Bronchial epithelial cell (primary cell): ENCODE results near the gene KRT38. TPM values are rescaled to one million over a fixed set of nuclear protein-coding genes. Genes with fewer than 3 reads are reported as not detected.
A peak's percentile ranks its signal among the peaks of the same experiment; 100 is the strongest.
"Not testable (repeated sequence)": the region's sequence is repeated elsewhere in the genome, so short reads cannot be mapped to it uniquely, and the experiment has no call there.

Source experiments
- DNase-seq: peaks from one replicate; pipeline ENCODE4 v3.0.0-alpha.2; 2010; ENCODE audit warnings: low read depth
- FAIRE-seq: peaks from 2 replicates; lab custom pipeline; 2011; peaks lifted over from hg19 to GRCh38; lab: Jason Lieb, UNC
- H3K27me3 ChIP-seq: 2 replicates; pipeline ENCODE4 v1.5.1; 2011; ENCODE audit warnings: low read length; ENCODE audit not compliant: control insufficient read depth, insufficient read depth
- H3K36me3 ChIP-seq: 2 replicates; pipeline ENCODE4 v1.5.1; 2011; ENCODE audit warnings: low read length; ENCODE audit not compliant: control insufficient read depth, insufficient read depth
- H3K4me3 ChIP-seq: 2 replicates; pipeline ENCODE4 v1.5.1; 2011; ENCODE audit warnings: mild to moderate bottlenecking, low read depth, low read length, control low read depth
- CTCF ChIP-seq: IDR thresholded peaks from 2 replicates; pipeline ENCODE4 v1.5.1; 2011; ENCODE audit warnings: mild to moderate bottlenecking, moderate library complexity, low read length, control low read depth, inconsistent platforms; ENCODE audit not compliant: insufficient read depth, severe bottlenecking
- total RNA-seq: library from RNA; depleted of rRNA; stranded (reverse); fragments of >200 nt; gene quantifications from 2 replicates; pipeline ENCODE4 v1.2.1, GENCODE V29; 2014

The KRT38 gene
- total RNA-seq, 1 donor from 2014 or later, result not detected

GRCh38 chr17:41439375-41439774 lies 1.4 kb downstream of the KRT38 start:
- peak; percentile 36 for FAIRE-seq
- TF ChIP-seq CTCF, result no peak
- H3K36me3 ChIP-seq, result no peaks in the 10 kb centered on the region
- H3K4me3 ChIP-seq, result no peak overlapping the region
- H3K27me3 ChIP-seq, result no peaks in the 10 kb centered on the region
- DNase-seq, result peak; percentile 76

GRCh38 chr17:41437769-41438168 lies 3.0 kb downstream of the KRT38 start:
- FAIRE-seq (peak; percentile 36), DNase-seq (no peak)
- TF ChIP-seq CTCF, result no peak

GRCh38 chr17:41437254-41437653 lies 3.5 kb downstream of the KRT38 start:
- no peak for FAIRE-seq
- no peak for TF ChIP-seq CTCF
- DNase-seq, result no peak
- Histone ChIP-seq H3K27me3 (no peaks in the 10 kb centered on the region), H3K36me3 (no peaks in the 10 kb centered on the region), H3K4me3 (no peak overlapping the region)

More at GRCh38 chr17:41437769-41438168, 3.0 kb downstream of the KRT38 start:
- H3K27me3 ChIP-seq, result no peaks in the 10 kb centered on the region
- no peaks in the 10 kb centered on the region for H3K36me3 ChIP-seq
- no peak overlapping the region for H3K4me3 ChIP-seq

DNA sequence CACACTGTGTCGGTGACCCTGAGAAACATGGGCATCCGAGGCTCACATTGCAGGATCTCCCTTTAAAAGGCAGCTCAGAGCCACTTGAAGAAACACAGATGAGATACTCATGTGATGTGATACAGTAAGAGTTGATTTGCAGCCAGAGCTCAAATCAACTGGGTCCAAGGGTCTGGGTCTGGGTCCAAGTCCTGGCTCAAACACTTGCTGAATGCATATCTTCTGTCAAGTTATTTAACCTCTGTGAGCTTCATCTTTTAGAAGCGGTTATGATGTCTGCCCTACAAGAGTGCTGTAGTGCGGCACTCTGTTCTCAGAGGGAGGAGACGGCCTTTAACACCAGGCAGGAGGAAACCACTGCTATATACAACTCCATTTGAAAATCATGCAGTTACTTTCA lies 6.4 kb downstream of the KRT38 start:
- DNase-seq, result no peak
- no peak for TF ChIP-seq CTCF

GRCh38 chr17:41434005-41434404 lies 6.8 kb downstream of the KRT38 start:
- H3K27me3 ChIP-seq, result no peaks in the 10 kb centered on the region
- no peaks in the 10 kb centered on the region for H3K36me3 ChIP-seq
- FAIRE-seq (no peak), DNase-seq (no peak)
- TF ChIP-seq CTCF, result no peak
- no peak overlapping the region for H3K4me3 ChIP-seq

More for the DNA sequence above, 6.4 kb downstream of the KRT38 start:
- Histone ChIP-seq H3K4me3 (no peak overlapping the region), H3K27me3 (no peaks in the 10 kb centered on the region), H3K36me3 (no peaks in the 10 kb centered on the region)
- no peak for FAIRE-seq

GRCh38 chr17:41433586-41433985 lies 7.2 kb downstream of the KRT38 start:
- DNase-seq (no peak), FAIRE-seq (no peak)
- Histone ChIP-seq H3K27me3 (no peaks in the 10 kb centered on the region), H3K36me3 (no peaks in the 10 kb centered on the region), H3K4me3 (no peak overlapping the region)
- no peak for TF ChIP-seq CTCF

DNA sequence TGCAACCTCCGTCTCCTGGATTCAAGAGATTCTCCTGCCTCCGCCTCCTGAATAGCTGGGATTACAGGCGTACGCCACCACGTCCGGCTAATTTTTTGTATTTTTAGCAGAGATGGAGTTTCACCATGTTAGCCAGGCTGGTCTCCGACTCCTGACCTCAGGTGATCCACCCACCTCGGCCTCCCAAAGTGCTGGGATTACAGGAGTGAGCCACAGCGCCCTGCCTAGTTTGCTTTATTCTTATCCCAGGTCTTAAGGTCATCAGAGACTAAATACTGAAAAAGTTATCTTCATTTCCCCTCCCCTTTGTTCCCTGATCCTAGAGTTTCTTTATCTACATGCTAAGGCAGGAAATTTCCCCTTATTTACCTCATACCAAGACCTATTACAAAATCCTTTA lies 10.4 kb downstream of the KRT38 start:
- DNase-seq, FAIRE-seq, H3K36me3 ChIP-seq, H3K27me3 ChIP-seq, H3K4me3 ChIP-seq: not testable (repeated sequence)
